Activated CD8-positive, alpha-beta memory T cell treated with anti-CD3 and anti-CD28 coated beads for 24 hours (primary cell): ENCODE measurements around the gene TRMT44.
A peak's percentile ranks its signal among the peaks of the same experiment; 100 is the strongest.
"Not testable (repeated sequence)": the region's sequence is repeated elsewhere in the genome, so short reads cannot be mapped to it uniquely, and the experiment has no call there.

Experiments
- DNase-seq: peaks from one replicate; pipeline ENCODE4 v3.0.0-alpha.2; 2020

TRMT44 gene

GRCh38 chr4:8440492-8441311 lies at the start of gene TRMT44, which contains the start of gene ACOX3:
TRMT44 (plus strand) TSS chr4:8440777; CDS start chr4:8440823, 46 bp downstream.
ACOX3 (minus strand) TSS chr4:8440723; CDS start chr4:8416521, 24,202 bp downstream.
- peak; percentile 100 for DNase-seq

- DNase-seq = no peak
Observed at GRCh38 chr4:8391071-8391470, 49.5 kb upstream of the TRMT44 start.

- DNase-seq = no peak
Observed at GRCh38 chr4:8391972-8392371, 48.6 kb upstream of the TRMT44 start.

DNA sequence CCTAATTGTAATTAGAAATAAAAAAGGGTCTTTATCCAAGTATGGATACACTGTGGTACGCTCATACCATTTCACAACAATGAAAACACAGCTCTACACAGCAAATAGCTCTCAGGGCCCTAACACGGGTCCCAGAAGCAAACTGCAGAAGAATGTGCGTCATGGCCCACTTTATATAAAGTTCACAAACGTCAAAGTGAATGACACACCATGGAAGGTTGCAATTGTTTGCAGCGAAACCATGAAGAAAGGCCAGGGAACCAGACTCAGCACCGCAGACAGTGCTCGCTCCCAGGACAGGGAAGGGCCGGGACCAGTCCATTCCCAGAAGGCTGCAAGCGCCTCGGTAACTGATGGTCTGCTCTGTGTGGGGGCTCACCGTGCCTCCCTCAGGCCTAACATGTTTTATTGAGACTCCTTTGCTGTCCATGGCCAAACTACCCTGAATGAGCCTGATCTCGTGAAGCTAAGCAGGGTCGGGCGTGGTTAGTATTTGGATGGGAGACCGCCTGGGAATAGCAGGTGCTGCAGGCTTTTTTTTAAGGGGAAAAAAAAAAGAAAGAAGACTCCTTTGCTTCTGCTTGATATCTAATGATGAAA lies 47.9 kb upstream of the TRMT44 start:
- no peak for DNase-seq

GRCh38 chr4:8393593-8394038 lies 47.0 kb upstream of the TRMT44 start:
- DNase-seq = no peak

- DNase-seq = no peak
Observed at GRCh38 chr4:8394061-8394519, 46.5 kb upstream of the TRMT44 start.

DNA sequence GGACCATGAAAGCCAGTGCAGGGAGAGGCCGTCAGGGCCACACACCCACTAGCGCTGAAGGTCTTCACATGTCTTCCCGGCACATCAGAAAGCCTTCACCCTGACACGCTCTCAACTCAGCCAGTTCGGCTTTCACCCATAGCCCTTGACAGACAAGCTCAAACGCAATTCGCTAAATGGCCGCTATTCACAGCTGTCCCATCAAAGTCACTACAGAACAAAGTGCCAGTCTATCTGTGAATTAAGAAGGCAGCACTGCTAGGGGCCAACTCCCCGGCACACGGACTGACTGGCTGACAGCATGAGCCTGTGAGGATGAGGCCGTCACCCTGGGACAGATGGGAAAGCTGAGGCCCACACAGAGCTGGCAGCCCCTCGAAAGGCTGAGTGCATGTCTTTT lies 45.8 kb upstream of the TRMT44 start:
- DNase-seq = no peak

DNA sequence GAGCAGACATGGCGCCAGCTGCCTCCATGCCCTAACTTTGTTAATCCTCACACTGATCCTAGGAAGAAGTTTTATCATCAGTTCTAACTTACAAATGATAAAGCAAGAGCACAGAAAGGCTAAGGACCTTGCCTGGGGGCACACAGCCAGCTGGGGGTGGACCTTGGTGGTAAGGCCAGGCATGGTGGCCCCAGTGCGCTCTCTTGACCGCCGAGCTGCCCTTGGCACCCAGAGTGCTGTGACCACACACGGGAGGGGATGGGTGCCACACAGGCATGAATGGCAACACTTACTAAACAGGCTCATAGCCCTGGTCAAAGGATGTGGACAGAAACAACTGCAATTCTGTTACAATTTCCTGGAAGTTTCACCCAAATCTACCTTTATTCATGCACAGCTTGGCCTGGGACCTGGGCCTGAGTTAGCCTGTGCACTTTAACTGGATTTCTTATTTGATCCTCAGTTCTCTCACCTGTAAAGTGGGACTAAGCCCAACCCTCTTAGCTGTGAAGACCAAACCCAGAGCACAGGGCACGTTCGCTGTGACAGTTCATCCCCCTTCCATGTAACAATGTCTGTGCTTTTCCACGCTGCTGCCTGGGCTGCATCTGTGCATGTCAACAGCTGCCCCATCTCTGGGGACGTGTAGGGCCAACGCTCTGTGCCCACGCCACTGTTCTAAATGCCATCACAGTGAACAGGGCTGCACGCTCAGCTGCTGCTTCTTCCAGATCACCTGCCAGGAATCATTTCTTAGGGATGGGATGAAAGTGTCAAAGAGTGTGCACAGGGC lies 44.9 kb upstream of the TRMT44 start:
- no peak for DNase-seq

GRCh38 chr4:8396762-8397406 lies 43.7 kb upstream of the TRMT44 start:
- no peak for DNase-seq

- DNase-seq = no peak
Observed at GRCh38 chr4:8398347-8398746, 42.2 kb upstream of the TRMT44 start.

DNA sequence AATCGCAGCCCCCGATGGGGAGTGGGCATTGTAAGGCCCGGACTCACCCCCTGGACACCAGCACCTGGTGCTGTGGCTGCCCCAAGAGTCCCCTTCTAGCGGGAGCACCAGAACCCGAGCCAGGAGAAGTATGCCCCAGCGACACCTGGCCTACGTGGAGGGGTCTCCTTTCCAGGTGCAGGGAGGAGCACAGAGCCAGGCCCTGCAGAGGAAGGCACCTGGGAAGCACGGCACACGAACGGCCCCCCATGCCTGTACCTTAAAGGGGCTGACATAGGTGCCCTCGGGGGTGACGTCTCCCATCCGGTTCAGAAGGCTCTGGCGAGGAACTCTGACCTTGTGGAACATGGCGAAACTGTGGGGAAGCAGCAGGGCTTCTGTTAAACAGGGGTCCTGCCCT lies 41.3 kb upstream of the TRMT44 start:
- no peak for DNase-seq

DNA sequence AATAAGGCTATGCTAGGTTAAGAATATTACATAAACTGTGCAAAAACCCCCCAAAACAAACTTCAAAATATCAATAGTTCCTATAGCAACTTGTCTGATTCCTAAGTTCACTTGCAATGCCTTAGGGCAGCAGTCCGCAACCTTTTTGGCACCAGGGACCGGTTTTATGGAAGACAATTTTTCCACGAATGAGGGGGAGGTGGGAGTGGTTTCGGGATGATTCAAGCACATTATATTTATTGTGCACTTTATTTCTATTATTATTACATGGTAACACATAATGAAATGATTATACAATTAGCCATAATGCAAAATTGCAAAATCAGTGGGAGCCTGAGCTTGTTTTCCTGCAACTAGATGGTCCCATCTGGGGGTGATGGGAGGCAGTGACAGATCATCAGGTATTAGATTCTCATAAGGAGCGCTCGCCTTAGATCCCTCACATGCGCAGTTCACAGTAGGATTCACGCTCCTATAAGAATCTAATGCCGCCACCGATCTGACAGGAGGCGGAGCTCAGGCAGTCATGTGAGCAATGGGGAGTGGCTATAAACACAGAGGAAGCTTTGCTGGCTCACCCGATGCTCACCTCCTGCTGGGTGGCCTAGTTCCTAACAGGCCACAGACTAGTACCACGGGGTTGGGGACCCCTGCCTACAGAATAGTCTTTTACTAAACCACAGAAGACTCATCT lies 39.8 kb upstream of the TRMT44 start:
- no peak for DNase-seq

- DNase-seq = no peak
Observed at GRCh38 chr4:8401665-8402064, 38.9 kb upstream of the TRMT44 start.

DNA sequence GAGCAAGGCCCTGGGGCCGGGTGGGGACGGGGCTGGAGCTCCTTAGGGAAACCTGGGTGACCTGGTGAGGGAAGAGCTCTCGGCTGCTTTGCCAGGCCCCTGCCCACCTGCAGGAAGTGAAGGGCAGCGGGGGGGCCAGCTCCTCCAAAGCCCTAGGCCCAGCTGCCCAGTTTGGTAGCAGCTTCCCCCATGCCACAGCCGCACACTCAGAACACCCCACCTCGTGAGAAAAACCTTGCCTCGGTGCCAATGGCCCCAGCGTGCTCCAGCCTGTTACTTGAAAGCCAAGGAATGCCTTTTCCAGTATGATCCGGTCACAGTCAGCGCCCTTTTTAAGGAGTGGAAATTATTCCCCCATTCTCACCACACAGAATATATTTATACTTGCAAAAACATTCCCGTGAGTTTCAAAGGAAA lies 38.4 kb upstream of the TRMT44 start:
- DNase-seq = no peak

GRCh38 chr4:8402640-8403039 lies 37.9 kb upstream of the TRMT44 start:
- no peak for DNase-seq

DNA sequence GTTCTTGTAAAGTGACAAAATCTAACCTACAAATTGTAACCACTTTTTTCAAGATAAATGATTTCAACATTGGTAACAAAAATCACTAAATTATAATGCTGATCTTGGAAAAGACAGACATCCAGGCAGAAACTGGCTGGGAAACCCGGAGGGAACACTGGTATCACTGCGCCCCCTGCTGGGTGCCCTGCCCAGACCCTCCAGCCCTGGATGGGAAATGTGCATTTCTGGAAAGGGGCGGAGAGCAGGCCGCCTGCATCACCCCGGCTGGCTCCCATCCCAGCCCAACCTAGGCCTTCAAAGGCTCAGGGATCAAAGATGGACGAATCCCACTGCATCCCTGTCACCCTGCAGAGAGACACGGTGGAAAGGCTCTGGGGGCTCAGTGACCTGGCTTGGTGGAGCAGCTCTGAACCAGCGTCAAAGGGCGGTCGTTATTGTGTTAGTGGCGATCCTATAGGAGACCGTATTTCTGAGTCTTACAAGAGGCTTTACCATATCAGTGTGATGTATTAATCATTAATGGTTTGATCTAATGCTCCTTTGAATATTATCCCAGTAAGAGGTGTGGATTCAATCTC lies 37.3 kb upstream of the TRMT44 start:
- DNase-seq = peak; percentile 73

- no peak for DNase-seq
Observed at GRCh38 chr4:8403976-8404375, 36.6 kb upstream of the TRMT44 start.

GRCh38 chr4:8404791-8405515 lies 35.6 kb upstream of the TRMT44 start:
- no peak for DNase-seq

- no peak for DNase-seq
Observed at GRCh38 chr4:8405516-8405875, 35.1 kb upstream of the TRMT44 start.

- DNase-seq = not testable (repeated sequence)
Observed at GRCh38 chr4:8406887-8407286, 33.7 kb upstream of the TRMT44 start.

GRCh38 chr4:8407316-8407715 lies 33.3 kb upstream of the TRMT44 start:
- DNase-seq = no peak
